Erythroblast (primary cell): ENCODE measurements around the gene ETS2.

Source experiments
- GATA1 ChIP-seq: IDR thresholded peaks from 2 replicates; pipeline ENCODE4 v1.6.1; 2011; ENCODE audit warnings: low read depth, mild to moderate bottlenecking, control low read depth, low read length, moderate library complexity
- POLR2A ChIP-seq: IDR thresholded peaks from 2 replicates; pipeline ENCODE4 v1.6.1; 2011; ENCODE audit warnings: mild to moderate bottlenecking, low read length

- no peak for TF ChIP-seq POLR2A
- TF ChIP-seq GATA1 = no peak
These were observed 57.6 kb downstream of the ETS2 start for GRCh38 chr21:38863291-38863690.
